Activated T-helper 2 cell treated with anti-CD3 and anti-CD28 coated beads, Interferon-gamma antibody, Interleukin-2, Interleukin-4, amounts not matched to agents 10 μg/mL and 5 μg/mL and 100 μg/mL, durations not matched to agents 14 hours and 24 hours and 36 hours (primary cell): ENCODE data around the gene PROCR. TPM values are rescaled to one million over a fixed set of nuclear protein-coding genes. Genes with fewer than 3 reads are reported as not detected.
A peak's percentile ranks its signal among the peaks of the same experiment; 100 is the strongest.
"Not testable (repeated sequence)": the region's sequence is repeated elsewhere in the genome, so short reads cannot be mapped to it uniquely, and the experiment has no call there.

ENCODE experiments used
- DNase-seq: peaks from one replicate; pipeline ENCODE4 v3.0.0; 2021; ENCODE audit warnings: low spot score
- H3K27ac Mint-ChIP-seq: one replicate; pipeline ENCODE4 v1.8.0; 2021; ENCODE audit warnings: mixed read lengths
- H3K27me3 Mint-ChIP-seq: one replicate; pipeline ENCODE4 v1.8.0; 2021; ENCODE audit warnings: low read depth, mixed read lengths
- H3K36me3 Mint-ChIP-seq: one replicate; pipeline ENCODE4 v1.8.0; 2021; ENCODE audit warnings: low read depth, mixed read lengths
- H3K4me1 Mint-ChIP-seq: one replicate; pipeline ENCODE4 v1.8.0; 2021; ENCODE audit warnings: low read depth, mixed read lengths
- H3K4me3 Mint-ChIP-seq: one replicate; pipeline ENCODE4 v1.8.0; 2021; ENCODE audit warnings: low read depth, mild to moderate bottlenecking, moderate library complexity, mixed read lengths
- H3K9me3 Mint-ChIP-seq: one replicate; pipeline ENCODE4 v1.8.0; 2021; ENCODE audit warnings: mixed read lengths
- intact Hi-C: fragments of 100-400 bp; cut with micrococcal nuclease; formaldehyde crosslinking; loops from one replicate; pipeline ENCODE4 v1.15.1; 2023
- total RNA-seq: library from RNA; stranded (reverse); gene quantifications from 2 replicates; pipeline ENCODE4 v1.2.3, GENCODE V29; 2022

PROCR gene
- total RNA-seq, 1 donor from 2014 or later = 0.43 TPM

GRCh38 chr20:35146299-35146919, 25.5 kb upstream of the PROCR start:
- peaks cover 26% of the 10 kb centered on the region for H3K36me3 Mint-ChIP-seq
- peak overlapping the region; percentile 91 for H3K27ac Mint-ChIP-seq
- intact Hi-C loops = loop anchor here (5.0 kb wide), 2 partner anchors 54 to 324 kb away; partner anchors contain the start of gene TRPC4AP
- DNase-seq = no peak
- peaks cover 3% of the 10 kb centered on the region for H3K27me3 Mint-ChIP-seq
- H3K4me3 Mint-ChIP-seq = peak overlapping the region; percentile 96
- peaks cover 28% of the 10 kb centered on the region for H3K4me1 Mint-ChIP-seq
- no peaks in the 10 kb centered on the region for H3K9me3 Mint-ChIP-seq

- peak within 1 kb of the TSS; percentile 91 for H3K27ac Mint-ChIP-seq
- peak; percentile 93 for DNase-seq
- H3K27me3 Mint-ChIP-seq = peaks cover 3% of the 10 kb centered on the region
- no peaks in the 10 kb centered on the region for H3K9me3 Mint-ChIP-seq
- intact Hi-C loops = loop anchor here (5.0 kb wide), 2 partner anchors 55 to 325 kb away; partner anchors contain the start of gene TRPC4AP
- H3K4me1 Mint-ChIP-seq = peaks cover 28% of the 10 kb centered on the region
- H3K36me3 Mint-ChIP-seq = peaks cover 21% of the 10 kb centered on the region
- peak within 1 kb of the TSS; percentile 96 for H3K4me3 Mint-ChIP-seq
Observed at GRCh38 chr20:35146920-35147574, 24.8 kb upstream of the PROCR start, which contains the start of gene EDEM2. Gene EDEM2, minus strand, starts transcription at chr20:35147336. Its CDS starts 78 bp downstream, at chr20:35147258.

- not testable (repeated sequence) for H3K9me3 Mint-ChIP-seq, H3K27me3 Mint-ChIP-seq, DNase-seq
- Mint-ChIP-seq H3K27ac (peak overlapping the region; percentile 91), H3K4me3 (peak overlapping the region; percentile 96), H3K4me1 (peaks cover 28% of the 10 kb centered on the region), H3K36me3 (peaks cover 17% of the 10 kb centered on the region)
- intact Hi-C loops = loop anchor here (5.0 kb wide), 2 partner anchors 55 to 325 kb away; partner anchors contain the start of gene TRPC4AP
Observed at GRCh38 chr20:35147575-35148071, 24.2 kb upstream of the PROCR start.

- no peaks in the 10 kb centered on the region for H3K9me3 Mint-ChIP-seq
- no peak for DNase-seq
- no peak overlapping the region for H3K27ac Mint-ChIP-seq
- H3K4me3 Mint-ChIP-seq = no peak overlapping the region
- intact Hi-C loops = no loop called here
- peaks cover 14% of the 10 kb centered on the region for H3K4me1 Mint-ChIP-seq
- peaks cover 3% of the 10 kb centered on the region for H3K27me3 Mint-ChIP-seq
- peaks cover 4% of the 10 kb centered on the region for H3K36me3 Mint-ChIP-seq
Observed at GRCh38 chr20:35150846-35151579, 20.9 kb upstream of the PROCR start.

- Mint-ChIP-seq H3K27ac (no peak overlapping the region), H3K36me3 (peaks cover 4% of the 10 kb centered on the region), H3K9me3 (no peaks in the 10 kb centered on the region), H3K4me3 (no peak overlapping the region), H3K27me3 (peaks cover 3% of the 10 kb centered on the region), H3K4me1 (peaks cover 10% of the 10 kb centered on the region)
- intact Hi-C loops = no loop called here
- no peak for DNase-seq
Observed at GRCh38 chr20:35151736-35152135, 20.1 kb upstream of the PROCR start.

- Mint-ChIP-seq H3K36me3 (no peaks in the 10 kb centered on the region), H3K27me3 (no peaks in the 10 kb centered on the region), H3K4me3 (no peak overlapping the region), H3K4me1 (no peaks in the 10 kb centered on the region), H3K9me3 (no peaks in the 10 kb centered on the region), H3K27ac (no peak overlapping the region)
- no peak for DNase-seq
- intact Hi-C loops = no loop called here
Observed at GRCh38 chr20:35155936-35156335, 15.9 kb upstream of the PROCR start.

- Mint-ChIP-seq H3K27me3 (no peaks in the 10 kb centered on the region), H3K4me1 (no peaks in the 10 kb centered on the region), H3K36me3 (no peaks in the 10 kb centered on the region), H3K27ac (no peak overlapping the region), H3K4me3 (no peak overlapping the region), H3K9me3 (no peaks in the 10 kb centered on the region)
- intact Hi-C loops = no loop called here
- no peak for DNase-seq
Observed at GRCh38 chr20:35156978-35157377, 14.9 kb upstream of the PROCR start.

- H3K9me3 Mint-ChIP-seq, H3K27ac Mint-ChIP-seq, DNase-seq, intact Hi-C loops, H3K36me3 Mint-ChIP-seq, H3K4me3 Mint-ChIP-seq, H3K4me1 Mint-ChIP-seq, H3K27me3 Mint-ChIP-seq: not testable (repeated sequence)
Observed at GRCh38 chr20:35160341-35160740, 11.5 kb upstream of the PROCR start.

GRCh38 chr20:35164531-35164930, 7.3 kb upstream of the PROCR start:
- H3K4me3 Mint-ChIP-seq, DNase-seq, H3K36me3 Mint-ChIP-seq, H3K27ac Mint-ChIP-seq, H3K27me3 Mint-ChIP-seq, H3K9me3 Mint-ChIP-seq, H3K4me1 Mint-ChIP-seq, intact Hi-C loops: not testable (repeated sequence)

GRCh38 chr20:35165221-35166185, 6.4 kb upstream of the PROCR start:
- Mint-ChIP-seq H3K27ac (no peak overlapping the region), H3K4me1 (peaks cover 2% of the 10 kb centered on the region), H3K9me3 (no peaks in the 10 kb centered on the region), H3K36me3 (no peaks in the 10 kb centered on the region), H3K27me3 (peaks cover 5% of the 10 kb centered on the region), H3K4me3 (no peak overlapping the region)
- DNase-seq = no peak
- intact Hi-C loops = no loop called here

- no peaks in the 10 kb centered on the region for H3K36me3 Mint-ChIP-seq
- H3K4me1 Mint-ChIP-seq = peaks cover 4% of the 10 kb centered on the region
- no peak for DNase-seq
- intact Hi-C loops = no loop called here
- H3K27ac Mint-ChIP-seq = no peak overlapping the region
- H3K4me3 Mint-ChIP-seq = no peak overlapping the region
- H3K9me3 Mint-ChIP-seq = no peaks in the 10 kb centered on the region
- H3K27me3 Mint-ChIP-seq = peaks cover 5% of the 10 kb centered on the region
Observed at GRCh38 chr20:35166242-35166830, 5.5 kb upstream of the PROCR start.

- Mint-ChIP-seq H3K9me3 (no peaks in the 10 kb centered on the region), H3K4me3 (no peak overlapping the region), H3K4me1 (peaks cover 14% of the 10 kb centered on the region), H3K27ac (no peak overlapping the region), H3K27me3 (peaks cover 3% of the 10 kb centered on the region), H3K36me3 (no peaks in the 10 kb centered on the region)
- intact Hi-C loops = no loop called here
- no peak for DNase-seq
Observed at GRCh38 chr20:35167787-35168186, 4.1 kb upstream of the PROCR start.
